ENCODE data around the gene SNRNP70.

The SNRNP70 gene

DNA sequence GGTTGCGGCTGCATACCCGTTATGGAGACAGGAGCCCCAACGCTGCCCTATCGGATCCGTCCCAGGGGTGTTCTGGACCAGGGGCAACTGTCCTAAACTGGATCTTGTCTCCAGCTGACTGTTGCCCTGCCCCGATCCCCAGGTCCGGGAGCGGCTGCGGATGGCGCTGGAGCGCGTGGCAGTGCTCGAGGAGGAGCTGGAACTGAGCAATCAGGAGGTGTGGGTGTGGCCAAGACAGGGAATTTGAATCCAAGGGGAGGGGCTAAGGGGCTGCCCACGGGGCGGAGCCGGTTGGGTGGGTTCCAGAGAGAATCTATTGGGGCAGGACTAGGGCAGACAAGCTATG, 44.0 kb downstream of the SNRNP70 start:
- DNase-seq (ENCODE audit: low read depth), result no peak
- no peak overlapping the region for H3K4me3 ChIP-seq (ENCODE audit: low read length)
- no peak for TF ChIP-seq CTCF (conservative IDR thresholded peaks at IDR 0.05; ENCODE audit: low read depth, low read length)

GRCh38 chr19:49130325-49130724, 45.1 kb downstream of the SNRNP70 start:
- no peak for DNase-seq (ENCODE audit: low read depth)
- H3K4me3 ChIP-seq (ENCODE audit: low read length), result no peak overlapping the region
- TF ChIP-seq CTCF (conservative IDR thresholded peaks at IDR 0.05; ENCODE audit: low read depth, low read length), result no peak

- H3K4me3 ChIP-seq (ENCODE audit: low read length), result peak overlapping the region; percentile 13
- DNase-seq (ENCODE audit: low read depth), result no peak
- no peak for TF ChIP-seq CTCF (conservative IDR thresholded peaks at IDR 0.05; ENCODE audit: low read depth, low read length)
Observed at GRCh38 chr19:49132974-49133609, 47.8 kb downstream of the SNRNP70 start.

DNA sequence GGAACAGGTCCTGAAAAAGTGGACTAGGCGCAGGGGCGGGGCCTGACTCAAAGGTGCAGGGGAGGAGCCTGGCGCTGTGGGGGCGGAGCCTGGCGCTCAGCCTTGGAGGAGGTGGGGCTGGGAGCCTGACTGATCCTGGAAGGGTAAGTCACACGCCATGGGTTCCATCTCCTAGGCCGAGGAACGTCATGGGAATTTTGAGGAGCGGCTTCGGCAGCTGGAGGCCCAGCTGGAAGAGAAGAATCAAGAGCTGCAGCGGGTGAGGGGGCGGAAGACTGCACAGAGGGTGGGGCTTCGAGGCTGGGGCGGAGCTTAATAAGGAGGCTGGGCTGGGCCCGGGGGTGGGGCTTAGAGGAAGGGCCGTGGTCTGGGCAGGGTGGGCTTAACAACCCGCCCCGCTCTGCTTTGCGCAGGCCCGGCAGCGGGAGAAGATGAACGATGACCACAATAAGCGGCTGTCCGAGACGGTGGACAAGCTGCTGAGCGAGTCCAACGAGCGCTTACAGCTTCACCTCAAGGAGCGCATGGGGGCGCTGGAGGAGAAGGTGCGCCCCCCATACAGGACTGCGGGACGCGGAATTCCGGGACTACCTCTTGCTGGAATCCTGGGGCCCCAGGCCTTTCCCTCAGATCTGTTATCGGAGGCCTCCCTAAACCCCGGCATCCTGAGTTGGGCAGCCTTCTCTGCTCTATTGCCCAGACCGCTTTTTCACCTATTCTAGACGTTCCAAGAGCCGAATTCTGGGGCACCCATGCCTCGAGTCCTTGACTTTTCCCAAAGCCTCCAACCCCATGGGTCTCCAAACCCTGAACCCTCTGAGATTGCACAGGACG, 48.6 kb downstream of the SNRNP70 start:
- DNase-seq (ENCODE audit: low read depth), result no peak
- H3K4me3 ChIP-seq (ENCODE audit: low read length), result peak overlapping the region; percentile 27
- TF ChIP-seq CTCF (conservative IDR thresholded peaks at IDR 0.05; ENCODE audit: low read depth, low read length), result peak; percentile 16

- no peak for DNase-seq (ENCODE audit: low read depth)
- TF ChIP-seq CTCF (conservative IDR thresholded peaks at IDR 0.05; ENCODE audit: low read depth, low read length), result no peak
- no peak overlapping the region for H3K4me3 ChIP-seq (ENCODE audit: low read length)
Observed at GRCh38 chr19:49135686-49136085, 50.4 kb downstream of the SNRNP70 start.

- no peak for DNase-seq (ENCODE audit: low read depth)
- H3K4me3 ChIP-seq (ENCODE audit: low read length), result no peak overlapping the region
- TF ChIP-seq CTCF (conservative IDR thresholded peaks at IDR 0.05; ENCODE audit: low read depth, low read length), result no peak
Observed at GRCh38 chr19:49136771-49137171, 51.5 kb downstream of the SNRNP70 start.

GRCh38 chr19:49140951-49141350, 55.7 kb downstream of the SNRNP70 start:
- no peak for DNase-seq (ENCODE audit: low read depth)
- no peak overlapping the region for H3K4me3 ChIP-seq (ENCODE audit: low read length)
- TF ChIP-seq CTCF (conservative IDR thresholded peaks at IDR 0.05; ENCODE audit: low read depth, low read length), result no peak

Data from retinal pigment epithelial cell (primary cell).